WTC11 (cell line): ENCODE measurements around the gene CD28. TPM values are rescaled to one million over a fixed set of nuclear protein-coding genes. Genes with fewer than 3 reads are reported as not detected.

Experiments
- ATAC-seq: fragments of 200-7000 bp; cut with Tn5 transposase; 2 replicates; pipeline ENCODE4 v1.10.0; 2021; ENCODE audit warnings: mild to moderate bottlenecking, moderate library complexity
- CTCF ChIA-PET: fragments of 300-600 bp; sonication (Branson Sonifier 250); formaldehyde crosslinking; loops from one replicate; lab custom pipeline; 2021; ENCODE audit warnings: antibody characterized with exemption; lab: Charles Lee
- POLR2A ChIA-PET: fragments of 350-600 bp; sonication (Branson Sonifier 250); formaldehyde crosslinking; loops from one replicate; lab custom pipeline; 2021; ENCODE audit warnings: antibody characterized with exemption; lab: Charles Lee
- DNase-seq: peaks from one replicate; pipeline ENCODE4 v3.0.0; 2021; ENCODE audit warnings: low spot score
- H3K27ac Mint-ChIP-seq: 2 replicates; pipeline ENCODE4 v1.8.0; 2021; ENCODE audit warnings: mixed read lengths
- H3K27me3 Mint-ChIP-seq: 2 replicates; pipeline ENCODE4 v1.8.0; 2021; ENCODE audit warnings: low read depth, mild to moderate bottlenecking, moderate library complexity, mixed read lengths
- H3K36me3 Mint-ChIP-seq: 2 replicates; pipeline ENCODE4 v1.8.0; 2021; ENCODE audit warnings: mixed read lengths
- H3K4me1 Mint-ChIP-seq: 2 replicates; pipeline ENCODE4 v1.8.0; 2022; ENCODE audit warnings: mixed read lengths
- H3K4me3 Mint-ChIP-seq: 2 replicates; pipeline ENCODE4 v1.8.0; 2021; ENCODE audit warnings: mild to moderate bottlenecking, moderate library complexity, mixed read lengths
- H3K9me3 Mint-ChIP-seq: 2 replicates; pipeline ENCODE4 v1.8.0; 2021; ENCODE audit warnings: mixed read lengths
- AFF4 ChIP-seq: sonication (generic); formaldehyde crosslinking; IDR thresholded peaks from 2 replicates; pipeline ENCODE4 v1.8.1; 2023; ENCODE audit warnings: mild to moderate bottlenecking, missing genetic modification reagents, borderline replicate concordance
- ATF1 ChIP-seq: sonication (generic); formaldehyde crosslinking; IDR thresholded peaks from 2 replicates; pipeline ENCODE4 v1.8.1; 2023; ENCODE audit warnings: mild to moderate bottlenecking, moderate library complexity, missing genetic modification reagents
- ATF3 ChIP-seq: sonication (generic); formaldehyde crosslinking; conservative IDR thresholded peaks from 2 replicates; pipeline ENCODE4 v1.8.1; 2022; ENCODE audit warnings: mild to moderate bottlenecking, missing genetic modification reagents
- E2F5 ChIP-seq: sonication (generic); formaldehyde crosslinking; IDR thresholded peaks from 2 replicates; pipeline ENCODE4 v1.8.1; 2022; ENCODE audit warnings: mild to moderate bottlenecking, moderate library complexity, missing genetic modification reagents
- FOXK1 ChIP-seq: sonication (generic); formaldehyde crosslinking; IDR thresholded peaks from 2 replicates; pipeline ENCODE4 v1.8.0; 2022; ENCODE audit warnings: mild to moderate bottlenecking, moderate library complexity, missing genetic modification reagents
- FOXP4 ChIP-seq: sonication (generic); formaldehyde crosslinking; IDR thresholded peaks from 2 replicates; pipeline ENCODE4 v1.8.0; 2022; ENCODE audit warnings: mild to moderate bottlenecking, missing genetic modification reagents
- GABPB1 ChIP-seq: sonication (generic); formaldehyde crosslinking; IDR thresholded peaks from 2 replicates; pipeline ENCODE4 v1.8.1; 2023; ENCODE audit warnings: mild to moderate bottlenecking, missing genetic modification reagents
- GTF2I ChIP-seq: fragments of 250-450 bp; sonication (Bioruptor Pico); conservative IDR thresholded peaks from 2 replicates; pipeline ENCODE4 v1.4.0; 2021; ENCODE audit warnings: mild to moderate bottlenecking
- MLX ChIP-seq: sonication (generic); formaldehyde crosslinking; IDR thresholded peaks from 2 replicates; pipeline ENCODE4 v1.8.1; 2023; ENCODE audit warnings: mild to moderate bottlenecking, missing genetic modification reagents, moderate library complexity
- MYBL2 ChIP-seq: sonication (generic); formaldehyde crosslinking; IDR thresholded peaks from 2 replicates; pipeline ENCODE4 v1.8.1; 2023; ENCODE audit warnings: mild to moderate bottlenecking, moderate library complexity, missing genetic modification reagents
- NFYB ChIP-seq: sonication (generic); formaldehyde crosslinking; conservative IDR thresholded peaks from 2 replicates; pipeline ENCODE4 v1.8.0; 2022; ENCODE audit warnings: low read depth, missing genetic modification reagents
- PREB ChIP-seq: sonication (generic); formaldehyde crosslinking; IDR thresholded peaks from 2 replicates; pipeline ENCODE4 v1.8.1; 2022; ENCODE audit warnings: mild to moderate bottlenecking, missing genetic modification reagents, moderate library complexity, borderline replicate concordance
- PRRX2 ChIP-seq: fragments of 250-450 bp; sonication (Bioruptor Pico); IDR thresholded peaks from 2 replicates; pipeline ENCODE4 v1.8.0; 2021; ENCODE audit warnings: mild to moderate bottlenecking
- SOX15 ChIP-seq: fragments of 250-450 bp; sonication (Bioruptor Pico); IDR thresholded peaks from 2 replicates; pipeline ENCODE4 v1.9.0; 2021; ENCODE audit warnings: mild to moderate bottlenecking
- TP53 ChIP-seq: sonication (generic); formaldehyde crosslinking; IDR thresholded peaks from 2 replicates; pipeline ENCODE4 v1.8.1; 2023; ENCODE audit warnings: mild to moderate bottlenecking, missing genetic modification reagents
- ZBTB43 ChIP-seq: sonication (generic); formaldehyde crosslinking; IDR thresholded peaks from 2 replicates; pipeline ENCODE4 v1.8.1; 2023; ENCODE audit warnings: mild to moderate bottlenecking, missing genetic modification reagents
- ZMAT4 ChIP-seq: fragments of 250-450 bp; sonication (Bioruptor Pico); IDR thresholded peaks from 2 replicates; pipeline ENCODE4 v1.9.0; 2021; ENCODE audit warnings: mild to moderate bottlenecking
- ZNF121 ChIP-seq: sonication (generic); formaldehyde crosslinking; IDR thresholded peaks from 2 replicates; pipeline ENCODE4 v1.8.0; 2023; ENCODE audit warnings: missing genetic modification reagents
- total RNA-seq: library from RNA; stranded (reverse); gene quantifications from 3 replicates; pipeline ENCODE4 v1.2.3, GENCODE V29; 2021

CD28 gene
- total RNA-seq, 1 experiment from 2014 or later = 0.11 TPM

- Mint-ChIP-seq H3K9me3 (peaks cover 6% of the 10 kb centered on the region), H3K27me3 (no peaks in the 10 kb centered on the region), H3K4me3 (no peak overlapping the region), H3K36me3 (no peaks in the 10 kb centered on the region), H3K4me1 (peaks cover 4% of the 10 kb centered on the region; the same call in 1 of the 2 replicates), H3K27ac (no peak overlapping the region)
- CTCF ChIA-PET = no interaction called here
- POLR2A ChIA-PET = no interaction called here
- DNase-seq = no peak
- TF ChIP-seq SOX15 (CRISPR knock-in tag) = no peak
- no peak for TF ChIP-seq GTF2I (CRISPR knock-in tag)
- TF ChIP-seq FOXK1 (CRISPR knock-in tag) = no peak
- TF ChIP-seq FOXP4 = no peak
- TF ChIP-seq ATF3 (CRISPR knock-in tag) = no peak
- TF ChIP-seq AFF4 (CRISPR knock-in tag) = no peak
- TF ChIP-seq ATF1 (CRISPR knock-in tag) = no peak
- no peak for TF ChIP-seq E2F5 (CRISPR knock-in tag)
- no peak for TF ChIP-seq GABPB1 (CRISPR knock-in tag)
- no peak for TF ChIP-seq ZNF121
- TF ChIP-seq PREB = no peak
- no peak for TF ChIP-seq ZBTB43 (CRISPR knock-in tag)
- TF ChIP-seq MLX (CRISPR knock-in tag) = no peak
- TF ChIP-seq PRRX2 = no peak
- TF ChIP-seq MYBL2 (CRISPR knock-in tag) = no peak
- no peak for TF ChIP-seq NFYB
- TF ChIP-seq TP53 (CRISPR knock-in tag) = no peak
- no peak for TF ChIP-seq ZMAT4 (CRISPR knock-in tag)
- TF ChIP-seq, all 79 proteins: peak for 0
- ATAC-seq = no peak
Observed at GRCh38 chr2:203743441-203743981, 37.1 kb downstream of the CD28 start.
